HG02678 (cell line): ENCODE results near the gene SNX33.
"Not testable (repeated sequence)": the region's sequence is repeated elsewhere in the genome, so short reads cannot be mapped to it uniquely, and the experiment has no call there.

Source experiments
- ATAC-seq: cut with Tn5 transposase; IDR thresholded peaks from one replicate; pipeline ENCODE4 v1.9.1; 2021; ENCODE audit warnings: mild to moderate bottlenecking, moderate library complexity; ENCODE audit not compliant: unreplicated experiment

SNX33 gene

DNA sequence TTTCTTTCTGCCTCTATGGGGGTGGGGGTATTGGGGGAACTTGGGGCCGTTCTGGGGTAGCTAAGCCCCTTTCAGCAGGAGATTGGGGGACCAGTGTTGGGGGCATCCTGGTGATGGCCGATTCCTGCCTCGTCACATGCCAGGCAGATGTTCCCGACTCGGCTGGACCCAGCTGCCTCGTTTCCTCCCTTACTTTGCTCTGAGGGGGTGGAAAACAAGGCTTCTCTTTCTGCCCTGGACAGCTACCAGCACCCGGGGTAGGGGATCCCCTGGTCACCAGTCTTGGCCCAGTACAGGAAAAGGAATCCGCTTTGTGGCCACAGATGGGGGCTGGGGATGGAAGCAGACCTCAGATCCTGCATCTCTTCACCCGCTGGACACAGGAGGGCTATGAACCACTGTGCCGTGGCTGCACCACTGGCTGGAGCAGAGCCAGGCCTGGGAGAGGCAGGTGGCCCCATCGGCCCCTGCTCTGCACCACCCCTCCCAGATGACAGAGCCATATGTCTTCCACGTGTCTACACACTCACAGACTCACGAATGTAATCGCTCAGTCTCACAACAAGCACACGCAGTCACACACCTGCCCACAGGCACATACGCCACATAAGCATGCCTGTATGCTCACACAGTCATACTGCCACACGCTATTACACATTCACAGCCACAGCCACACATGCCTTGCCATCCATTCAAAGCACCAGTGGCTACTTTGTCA, 12.4 kb downstream of the SNX33 start:
- ATAC-seq = no peak

DNA sequence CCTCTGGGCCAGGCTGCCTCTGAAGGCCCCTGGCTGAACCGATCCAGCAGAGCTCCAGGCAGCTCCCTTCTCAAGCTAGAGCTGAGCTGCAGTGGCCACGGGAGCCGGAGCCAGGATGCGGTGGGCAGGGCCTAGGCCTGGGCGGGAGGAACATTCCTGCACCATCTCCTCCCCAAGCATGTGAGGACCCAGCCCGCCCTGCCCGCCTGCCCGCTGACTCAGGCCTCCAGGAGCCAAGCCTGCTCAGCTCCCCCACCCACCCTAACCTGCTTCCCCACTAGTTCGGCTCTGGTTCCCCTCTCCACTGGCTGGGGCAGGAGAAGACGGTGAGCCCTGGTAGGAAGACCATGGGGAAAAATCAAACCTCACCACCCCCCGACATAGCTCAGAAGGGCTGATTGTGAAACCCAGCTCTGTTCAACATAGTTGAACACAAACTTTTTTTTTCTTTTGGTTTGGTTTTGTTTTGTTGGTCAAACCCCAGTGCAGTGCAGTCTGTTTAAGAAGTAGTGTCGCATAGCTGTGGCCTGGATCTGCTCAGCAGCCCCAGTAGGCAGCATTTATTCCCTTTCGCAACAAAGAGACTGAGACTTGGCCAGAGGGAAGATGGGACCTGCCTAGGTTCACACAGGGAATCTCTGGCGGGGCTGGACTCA, 13.5 kb downstream of the SNX33 start:
- no peak for ATAC-seq

DNA sequence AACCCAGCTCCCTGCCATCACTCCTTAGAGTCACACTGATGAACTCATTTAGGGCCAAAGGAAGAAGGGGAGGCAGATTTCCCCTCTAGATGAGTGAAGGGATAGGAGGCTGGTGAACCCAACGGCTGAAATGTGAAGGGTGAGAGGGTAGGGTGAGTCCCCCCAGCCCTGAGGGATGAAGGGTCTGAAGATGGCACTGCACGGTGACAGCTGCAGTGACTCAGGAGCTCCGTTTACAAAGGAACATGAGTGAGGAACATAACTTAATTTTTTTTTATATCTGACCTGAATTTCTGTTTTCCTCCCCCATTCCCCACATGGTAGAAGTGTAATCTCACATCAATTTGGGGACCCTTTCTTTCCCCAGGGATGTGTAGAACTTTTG, 14.0 kb downstream of the SNX33 start:
- no peak for ATAC-seq

DNA sequence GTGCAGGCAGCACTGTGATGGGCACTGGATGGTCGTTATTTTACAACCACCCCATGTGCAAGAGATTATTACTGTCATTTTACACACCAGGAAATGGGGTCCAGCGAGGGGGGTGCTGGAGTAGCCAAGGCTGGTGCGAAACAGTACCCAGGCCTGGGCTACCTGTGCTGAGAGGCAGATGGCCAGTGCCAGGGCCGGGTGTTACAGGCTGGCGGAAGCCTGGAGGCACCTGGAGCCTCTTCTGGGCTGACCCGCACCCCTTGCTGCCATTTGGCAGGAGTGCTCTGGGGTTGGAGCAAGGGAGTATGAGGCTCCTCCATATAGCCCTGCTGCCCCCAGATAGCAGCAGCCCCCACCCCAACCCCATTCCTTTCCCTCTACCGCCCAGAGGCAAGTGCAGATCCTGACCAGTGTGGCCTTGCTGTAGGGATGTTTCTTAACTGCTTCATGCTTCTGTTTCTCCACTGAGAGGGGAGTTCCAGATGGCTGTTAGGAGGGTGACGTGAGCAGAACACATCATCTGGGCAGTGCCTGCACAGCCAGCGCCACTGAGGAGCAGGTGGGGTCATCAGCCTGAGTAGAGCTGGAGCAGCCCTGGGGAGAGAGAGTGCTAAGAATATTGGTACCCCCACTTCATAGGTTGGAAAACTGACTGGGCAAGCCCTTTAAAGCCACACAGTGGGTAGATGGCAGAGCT, 15.3 kb downstream of the SNX33 start:
- ATAC-seq = no peak

- ATAC-seq = no peak
Observed at GRCh38 chr15:75663931-75664421, 16.3 kb downstream of the SNX33 start.

DNA sequence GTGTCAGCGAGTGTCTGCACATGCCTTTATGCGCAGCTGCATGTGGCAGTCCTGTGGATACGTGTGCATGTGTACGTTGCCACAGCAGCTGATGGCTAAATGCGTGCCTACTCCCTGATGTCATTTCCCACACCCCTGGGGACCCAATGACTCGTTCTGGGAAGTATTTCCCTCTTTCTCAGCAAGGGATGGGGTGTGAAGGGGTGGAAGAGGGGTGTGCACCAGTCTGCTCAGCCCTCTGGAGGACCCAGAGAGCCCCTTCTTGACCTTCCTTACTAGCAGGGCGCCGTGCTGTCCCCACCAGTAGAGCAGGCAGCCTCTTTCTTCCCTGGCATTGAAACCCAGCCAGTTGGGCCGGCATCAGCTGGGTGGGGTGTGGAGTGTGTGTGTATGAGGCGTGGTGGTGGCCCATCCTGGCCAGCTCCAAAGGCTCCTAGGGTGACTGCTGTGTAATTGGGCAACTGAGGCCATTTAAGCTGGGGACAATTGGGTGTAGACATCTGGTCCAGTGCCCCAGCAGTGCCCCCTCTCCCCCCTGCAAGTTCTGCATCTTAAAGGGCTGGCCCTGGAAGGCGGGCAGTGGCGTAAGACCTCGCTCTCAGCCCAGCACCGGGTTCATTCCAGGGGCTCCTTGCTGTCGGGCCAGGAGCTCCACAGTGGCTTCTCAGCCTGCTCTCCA, 19.2 kb downstream of the SNX33 start:
- no peak for ATAC-seq

- ATAC-seq = no peak
Observed at GRCh38 chr15:75669191-75669878, 21.6 kb downstream of the SNX33 start.

DNA sequence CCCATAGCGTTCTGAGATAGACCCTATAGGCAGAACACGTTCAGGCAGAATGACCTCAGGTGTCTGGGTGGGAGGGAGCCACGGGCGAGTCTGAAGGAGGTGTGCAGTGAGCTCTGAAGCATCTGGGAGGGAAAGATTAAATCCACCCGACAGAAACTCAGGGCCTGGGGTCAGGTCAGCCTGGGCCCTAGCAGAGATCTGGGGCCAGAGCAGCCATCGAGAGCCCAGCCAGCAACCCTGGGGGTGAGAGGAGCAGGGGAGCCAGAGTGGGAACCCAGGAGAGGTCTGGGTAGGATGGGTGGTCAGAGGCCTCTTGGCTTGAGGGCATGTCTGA, 22.1 kb downstream of the SNX33 start:
- no peak for ATAC-seq

DNA sequence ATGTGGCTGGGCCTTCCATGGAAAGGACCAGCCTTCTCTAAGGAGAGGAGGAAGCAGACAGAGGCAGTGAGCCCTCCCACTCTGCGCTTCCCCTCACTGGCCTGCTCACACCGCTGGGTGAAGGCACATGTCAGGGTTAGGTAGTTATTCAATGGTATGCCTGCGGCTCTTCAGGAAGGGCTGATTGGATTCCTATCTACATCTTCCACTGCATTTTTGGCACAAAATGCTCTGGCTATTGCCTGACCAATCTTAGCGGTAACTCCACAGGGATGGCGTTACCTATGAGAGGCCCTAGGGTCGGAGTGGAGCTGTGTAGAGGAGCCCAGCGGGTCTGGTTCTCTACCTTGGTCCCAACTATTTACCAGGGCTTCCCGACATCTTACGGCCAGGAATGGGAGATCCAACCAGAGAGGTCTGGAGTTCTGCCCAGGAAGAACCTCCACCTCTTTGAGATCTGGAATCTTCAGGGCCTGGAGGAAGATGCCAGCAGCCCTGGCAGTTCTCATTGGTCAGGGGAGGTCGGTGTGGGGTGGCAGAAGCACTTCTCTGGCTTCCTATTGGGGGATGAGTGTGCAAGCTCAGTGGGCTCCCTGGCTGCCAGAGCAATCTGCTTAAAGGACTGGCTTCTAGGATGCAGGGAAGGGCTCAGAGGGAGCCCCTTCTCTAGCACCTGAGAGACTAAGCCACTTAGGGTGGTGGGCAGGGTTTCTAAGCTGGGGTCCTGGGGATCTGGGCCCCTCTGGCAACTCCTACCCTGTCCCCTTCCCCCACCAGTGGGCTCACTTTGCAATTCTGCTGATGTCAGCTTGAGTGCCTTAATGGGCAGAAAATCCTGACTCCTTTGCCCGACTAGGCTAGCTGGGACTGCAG, 24.3 kb downstream of the SNX33 start:
- no peak for ATAC-seq

DNA sequence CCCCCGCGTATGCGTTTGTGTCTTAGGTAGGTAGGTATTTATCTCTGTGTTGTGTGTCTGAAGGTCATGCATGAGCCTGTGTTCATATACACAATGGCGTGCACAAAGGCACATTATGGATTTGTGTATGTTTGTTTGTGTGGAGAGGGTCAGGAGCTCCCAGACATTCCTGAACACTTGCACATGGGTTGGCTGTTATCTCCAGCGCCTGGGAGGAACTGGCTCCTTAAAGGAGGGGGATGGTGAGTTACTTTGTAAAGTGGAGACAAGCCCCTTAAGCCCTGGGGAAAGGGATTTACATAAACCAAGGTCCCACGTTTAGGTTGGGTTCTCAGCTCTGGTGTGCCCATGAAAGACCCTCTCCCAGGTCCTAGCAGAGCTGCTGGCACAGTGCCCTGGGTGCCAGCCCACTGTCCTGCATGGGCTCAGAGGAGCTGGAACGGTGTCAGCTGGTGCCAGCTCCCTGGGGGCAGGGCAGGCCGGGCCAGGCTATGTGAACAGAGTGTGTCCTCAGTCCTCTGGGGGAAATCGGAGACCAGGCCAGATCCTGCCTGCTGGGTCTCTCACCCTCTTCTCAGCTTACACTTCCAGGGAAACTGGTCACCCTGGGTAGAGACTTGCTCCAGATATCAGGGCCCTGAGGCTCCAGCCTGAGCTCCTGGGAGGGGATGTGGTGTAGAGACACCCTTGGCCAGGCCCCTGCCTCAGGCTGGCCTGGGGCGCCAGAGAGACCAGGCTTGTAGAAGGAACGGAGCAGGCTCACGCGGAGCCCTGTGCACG, 25.1 kb downstream of the SNX33 start:
- no peak for ATAC-seq

GRCh38 chr15:75673426-75674235, 25.9 kb downstream of the SNX33 start:
- no peak for ATAC-seq

GRCh38 chr15:75674366-75674765, 26.7 kb downstream of the SNX33 start:
- ATAC-seq = no peak

DNA sequence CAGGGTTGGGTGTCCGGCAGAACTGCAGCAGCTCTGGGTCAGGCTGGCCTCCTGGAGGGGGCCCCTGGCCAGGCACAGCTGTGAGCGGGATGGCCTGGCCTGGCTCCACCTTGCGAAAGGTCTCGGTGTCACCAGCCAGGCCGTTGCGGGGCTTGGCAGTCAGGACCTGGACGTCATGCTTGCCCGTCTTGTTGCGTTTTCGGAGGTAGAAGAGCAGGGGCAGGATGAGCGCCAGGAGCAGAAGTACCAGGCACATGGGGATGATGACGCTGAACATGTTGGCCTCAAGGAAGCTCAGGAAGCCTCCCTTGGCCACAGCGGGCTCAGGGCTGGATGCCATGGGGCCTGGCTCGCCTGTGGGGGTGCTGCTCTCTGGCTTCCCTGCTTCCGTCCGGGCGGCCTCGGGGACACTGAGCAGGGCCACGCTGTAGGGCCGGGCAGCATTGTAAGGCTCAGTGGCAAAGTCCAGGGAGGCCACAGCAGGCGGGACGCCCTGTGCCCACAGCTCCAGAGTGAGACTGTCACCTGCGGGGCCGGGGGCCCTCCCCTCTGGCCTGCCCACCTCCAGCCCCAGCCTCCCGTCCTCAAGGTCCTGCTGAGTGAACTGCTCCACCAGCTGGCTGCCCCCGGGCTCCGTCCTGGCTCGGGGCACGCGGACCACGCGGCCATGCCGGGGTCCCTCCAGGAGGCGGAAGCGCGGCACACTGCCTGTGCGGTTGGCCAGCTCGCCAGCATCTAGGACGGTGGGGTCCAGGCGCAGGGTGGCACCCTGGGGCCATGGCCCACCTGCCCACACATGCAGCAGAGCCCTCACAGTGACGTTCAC, 28.1 kb downstream of the SNX33 start:
- no peak for ATAC-seq

- ATAC-seq = no peak
Observed at GRCh38 chr15:75676688-75677464, 29.2 kb downstream of the SNX33 start.

- ATAC-seq = no peak
Observed at GRCh38 chr15:75677465-75678323, 30.0 kb downstream of the SNX33 start.

GRCh38 chr15:75678324-75678690, 30.6 kb downstream of the SNX33 start:
- ATAC-seq = not testable (repeated sequence)
